Measurements from ENCODE around the gene AQP7. TPM values are rescaled to one million over a fixed set of nuclear protein-coding genes. Genes with fewer than 3 reads are reported as not detected.
"Not testable (repeated sequence)": the region's sequence is repeated elsewhere in the genome, so short reads cannot be mapped to it uniquely, and the experiment has no call there.

The AQP7 gene
- total and polyA plus RNA-seq, 2 donors (not counting 1 experiment from before 2014, with no cell fraction given), result not detected

DNA sequence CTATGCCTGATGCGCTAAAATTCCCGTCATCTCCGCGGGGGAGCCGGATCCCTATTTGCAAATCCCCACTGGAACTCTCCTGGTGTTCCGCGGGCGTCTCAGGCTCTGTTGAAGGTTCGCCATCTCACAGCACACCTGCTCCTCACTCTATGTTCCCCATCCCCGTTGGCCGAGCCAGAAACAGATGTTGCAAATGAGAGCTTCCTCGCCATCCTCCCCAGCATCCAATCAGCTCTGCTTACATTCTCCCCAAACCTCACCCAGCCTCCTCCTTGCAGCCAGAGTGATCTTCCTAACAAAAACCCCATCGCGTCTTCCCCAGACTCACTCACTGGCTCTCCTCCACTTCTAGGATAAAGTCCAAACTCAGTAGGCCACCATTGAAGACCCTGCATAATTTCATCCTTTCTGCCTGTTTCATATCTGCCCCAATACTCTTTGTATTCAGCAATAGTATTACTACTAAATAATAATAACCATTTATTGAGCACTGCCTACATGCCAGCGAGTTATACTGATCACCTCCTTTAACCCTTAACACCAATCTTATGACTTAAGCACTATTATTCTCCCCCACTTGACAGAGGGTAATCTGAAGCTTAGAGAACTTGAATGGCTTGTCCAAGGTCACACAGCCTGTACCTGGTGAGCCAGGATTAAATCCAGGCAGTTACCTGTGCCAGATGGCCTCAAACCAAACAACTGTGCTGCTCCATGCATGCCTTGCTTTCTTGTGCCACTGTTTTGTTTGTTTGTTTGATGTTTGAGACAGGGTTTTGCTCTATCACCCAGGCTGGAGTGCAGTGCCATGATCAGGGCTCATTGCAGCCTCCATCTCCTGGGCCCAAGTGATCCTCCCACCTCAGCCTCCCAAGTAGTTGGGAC lies 14.0 kb downstream of the AQP7 start:
- TF ChIP-seq EZH2 (IDR thresholded peaks at IDR 0.05; ENCODE audit: borderline replicate concordance, insufficient read depth, low read depth, low read length, poor library complexity, severe bottlenecking), result no peak
- TF ChIP-seq, protein P1, sequence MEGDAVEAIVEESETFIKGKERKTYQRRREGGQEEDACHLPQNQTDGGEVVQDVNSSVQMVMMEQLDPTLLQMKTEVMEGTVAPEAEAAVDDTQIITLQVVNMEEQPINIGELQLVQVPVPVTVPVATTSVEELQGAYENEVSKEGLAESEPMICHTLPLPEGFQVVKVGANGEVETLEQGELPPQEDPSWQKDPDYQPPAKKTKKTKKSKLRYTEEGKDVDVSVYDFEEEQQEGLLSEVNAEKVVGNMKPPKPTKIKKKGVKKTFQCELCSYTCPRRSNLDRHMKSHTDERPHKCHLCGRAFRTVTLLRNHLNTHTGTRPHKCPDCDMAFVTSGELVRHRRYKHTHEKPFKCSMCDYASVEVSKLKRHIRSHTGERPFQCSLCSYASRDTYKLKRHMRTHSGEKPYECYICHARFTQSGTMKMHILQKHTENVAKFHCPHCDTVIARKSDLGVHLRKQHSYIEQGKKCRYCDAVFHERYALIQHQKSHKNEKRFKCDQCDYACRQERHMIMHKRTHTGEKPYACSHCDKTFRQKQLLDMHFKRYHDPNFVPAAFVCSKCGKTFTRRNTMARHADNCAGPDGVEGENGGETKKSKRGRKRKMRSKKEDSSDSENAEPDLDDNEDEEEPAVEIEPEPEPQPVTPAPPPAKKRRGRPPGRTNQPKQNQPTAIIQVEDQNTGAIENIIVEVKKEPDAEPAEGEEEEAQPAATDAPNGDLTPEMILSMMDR (IDR thresholded peaks at IDR 0.05), result no peak
- ChIA-PET CTCF (no interaction called here), POLR2A (no interaction called here)

DNA sequence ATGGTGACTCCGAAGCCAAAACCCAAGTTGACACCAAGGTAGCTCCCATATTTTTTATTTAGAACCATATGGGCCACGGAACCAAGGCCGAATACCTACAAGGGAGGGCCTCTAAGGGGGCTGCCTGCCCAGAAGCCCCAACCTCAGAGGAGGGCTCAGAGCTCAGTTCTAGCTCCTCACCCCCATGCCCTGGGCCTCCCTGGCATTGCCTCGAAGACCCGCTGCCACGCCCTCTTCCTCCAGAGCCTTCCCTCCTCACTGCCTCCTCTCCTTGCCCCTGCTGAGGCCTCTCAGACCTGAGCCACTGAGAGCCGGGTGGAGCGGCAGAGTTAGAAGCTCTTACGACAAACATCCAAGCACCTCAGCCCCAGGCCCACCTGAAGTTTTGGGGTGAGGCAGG lies 15.4 kb downstream of the AQP7 start:
- H3K27ac Mint-ChIP-seq; H3K9me3 ChIP-seq (ENCODE audit: control extremely low read depth in 1 of 3, control insufficient read depth in 2 of 3, insufficient read depth in 1 of 3, low read length in 2 of 3); H4K20me1 ChIP-seq (ENCODE audit: control insufficient read depth, insufficient read depth, low read length, poor library complexity, severe bottlenecking); intact Hi-C loops (cut with micrococcal nuclease); H3K27me3 ChIP-seq (replicated peaks in 1 of 4; ENCODE audit: control extremely low read depth in 1 of 4, control insufficient read depth in 3 of 4, insufficient read depth in 4 of 4, low read length in 3 of 4); POLR2A ChIA-PET; H3K4me3 ChIP-seq (ENCODE audit: control extremely low read depth in 1 of 5, extremely low read depth in 1 of 5, insufficient read depth in 1 of 5, low read depth in 2 of 5, low read length in 4 of 5); H3K9me3 Mint-ChIP-seq (ENCODE audit: insufficient read depth); H3K4me1 Mint-ChIP-seq; H3K36me3 ChIP-seq (replicated peaks in 1 of 2; ENCODE audit: control extremely low read depth in 1 of 2, control insufficient read depth in 1 of 2, extremely low read depth in 1 of 2, insufficient read depth in 2 of 2, low read length in 1 of 2); ATAC-seq (ENCODE audit: low read depth); H3K9ac ChIP-seq (ENCODE audit: low read length); DNase-seq; H3K79me2 ChIP-seq (ENCODE audit: control insufficient read depth, insufficient read depth, low read length); H2AFZ ChIP-seq (ENCODE audit: insufficient read depth, low read depth, low read length, poor library complexity, severe bottlenecking); H3K4me2 ChIP-seq (replicated peaks; ENCODE audit: low read depth, low read length, poor library complexity, severe bottlenecking); H3K4me3 Mint-ChIP-seq; H3K27ac ChIP-seq (ENCODE audit: low read length in 2 of 2); H3K4me1 ChIP-seq (ENCODE audit: control insufficient read depth in 2 of 2, insufficient read depth in 2 of 2, low read length in 2 of 2): not testable (repeated sequence)
- no CpG with 5 or more reads among the region's 9 CpGs for WGBS (ENCODE audit: insufficient coverage)
- H3K27me3 Mint-ChIP-seq, result peaks cover 10% of the 10 kb centered on the region
- CTCF ChIA-PET, result interaction anchor here (0.6 kb wide), 1 partner anchor 17 kb away, joined by 3 read pairs; no protein-coding TSS in a partner anchor

More for the DNA sequence above, 14.0 kb downstream of the AQP7 start:
- Histone ChIP-seq H3K27ac (ENCODE audit: low read length in 2 of 2) (no peak overlapping the region), H3K4me1 (ENCODE audit: control insufficient read depth in 2 of 2, insufficient read depth in 2 of 2, low read length in 2 of 2) (no peaks in the 10 kb centered on the region), H3K4me2 (replicated peaks; ENCODE audit: low read depth, low read length, poor library complexity, severe bottlenecking) (no peak overlapping the region), H3K79me2 (ENCODE audit: control insufficient read depth, insufficient read depth, low read length) (no peaks in the 10 kb centered on the region), H4K20me1 (ENCODE audit: control insufficient read depth, insufficient read depth, low read length, poor library complexity, severe bottlenecking) (no peaks in the 10 kb centered on the region), H2AFZ (ENCODE audit: insufficient read depth, low read depth, low read length, poor library complexity, severe bottlenecking) (no peak overlapping the region), H3K9ac (ENCODE audit: low read length) (no peak overlapping the region), H3K36me3 (replicated peaks in 1 of 2; ENCODE audit: control extremely low read depth in 1 of 2, control insufficient read depth in 1 of 2, extremely low read depth in 1 of 2, insufficient read depth in 2 of 2, low read length in 1 of 2) (no peaks in the 10 kb centered on the region), H3K4me3 (ENCODE audit: control extremely low read depth in 1 of 5, extremely low read depth in 1 of 5, insufficient read depth in 1 of 5, low read depth in 2 of 5, low read length in 4 of 5) (no peak overlapping the region), H3K27me3 (replicated peaks in 1 of 4; ENCODE audit: control extremely low read depth in 1 of 4, control insufficient read depth in 3 of 4, insufficient read depth in 4 of 4, low read length in 3 of 4) (no peaks in the 10 kb centered on the region), H3K9me3 (ENCODE audit: control extremely low read depth in 1 of 3, control insufficient read depth in 2 of 3, insufficient read depth in 1 of 3, low read length in 2 of 3) (no peaks in the 10 kb centered on the region)
- intact Hi-C loops (cut with micrococcal nuclease), result no loop called here
- H3K4me3 Mint-ChIP-seq, result no peak overlapping the region
- no peaks in the 10 kb centered on the region for H3K4me1 Mint-ChIP-seq
- no peak overlapping the region for H3K27ac Mint-ChIP-seq
- WGBS (ENCODE audit: insufficient coverage), result 93% methylated on average over 14 of the region's 15 CpGs
- peaks cover 10% of the 10 kb centered on the region for H3K27me3 Mint-ChIP-seq
- DNase-seq (no peak), ATAC-seq (ENCODE audit: low read depth) (no peak)
- H3K9me3 Mint-ChIP-seq (ENCODE audit: insufficient read depth), result no peaks in the 10 kb centered on the region

DNA sequence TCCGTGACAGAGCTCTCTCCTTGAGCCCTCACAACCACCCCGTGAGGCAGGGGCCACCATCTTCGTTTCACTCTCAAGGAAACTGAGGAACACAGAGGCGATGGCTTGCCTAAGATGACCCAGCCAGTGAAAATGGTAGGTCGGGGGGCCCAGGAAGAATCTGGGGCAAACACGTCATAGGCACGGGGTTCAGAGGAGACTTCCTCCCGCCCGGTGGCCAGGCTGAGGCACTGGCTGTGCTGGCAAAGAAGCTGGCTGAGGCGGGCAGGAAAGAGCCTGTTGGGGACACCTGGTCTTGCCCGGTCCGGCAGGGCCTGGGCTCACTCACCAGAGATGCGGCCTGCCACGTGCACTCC lies 15.7 kb downstream of the AQP7 start:
- H3K9me3 Mint-ChIP-seq (ENCODE audit: insufficient read depth); H3K79me2 ChIP-seq (ENCODE audit: control insufficient read depth, insufficient read depth, low read length); H4K20me1 ChIP-seq (ENCODE audit: control insufficient read depth, insufficient read depth, low read length, poor library complexity, severe bottlenecking); H3K4me2 ChIP-seq (replicated peaks; ENCODE audit: low read depth, low read length, poor library complexity, severe bottlenecking); H3K4me3 ChIP-seq (ENCODE audit: control extremely low read depth in 1 of 5, extremely low read depth in 1 of 5, insufficient read depth in 1 of 5, low read depth in 2 of 5, low read length in 4 of 5); H3K4me3 Mint-ChIP-seq; H3K4me1 ChIP-seq (ENCODE audit: control insufficient read depth in 2 of 2, insufficient read depth in 2 of 2, low read length in 2 of 2); H3K4me1 Mint-ChIP-seq; H3K9ac ChIP-seq (ENCODE audit: low read length); POLR2A ChIA-PET; DNase-seq; H3K27ac Mint-ChIP-seq; H3K9me3 ChIP-seq (ENCODE audit: control extremely low read depth in 1 of 3, control insufficient read depth in 2 of 3, insufficient read depth in 1 of 3, low read length in 2 of 3); H3K27me3 ChIP-seq (replicated peaks in 1 of 4; ENCODE audit: control extremely low read depth in 1 of 4, control insufficient read depth in 3 of 4, insufficient read depth in 4 of 4, low read length in 3 of 4); intact Hi-C loops (cut with micrococcal nuclease); H2AFZ ChIP-seq (ENCODE audit: insufficient read depth, low read depth, low read length, poor library complexity, severe bottlenecking); H3K36me3 ChIP-seq (replicated peaks in 1 of 2; ENCODE audit: control extremely low read depth in 1 of 2, control insufficient read depth in 1 of 2, extremely low read depth in 1 of 2, insufficient read depth in 2 of 2, low read length in 1 of 2); H3K27ac ChIP-seq (ENCODE audit: low read length in 2 of 2); ATAC-seq (ENCODE audit: low read depth); H3K27me3 Mint-ChIP-seq: not testable (repeated sequence)
- WGBS (ENCODE audit: insufficient coverage), result 93% methylated on average over 7 of the region's 14 CpGs
- CTCF ChIA-PET, result interaction anchor here (0.6 kb wide), 1 partner anchor 17 kb away, joined by 3 read pairs; no protein-coding TSS in a partner anchor

Data from B cell (primary cell).